GM21576 (cell line): ENCODE measurements around the gene DDR2.
"Not testable (repeated sequence)": the region's sequence is repeated elsewhere in the genome, so short reads cannot be mapped to it uniquely, and the experiment has no call there.

Experiments
- ATAC-seq: cut with Tn5 transposase; IDR thresholded peaks from one replicate; pipeline ENCODE4 v1.9.1; 2021; ENCODE audit warnings: mild to moderate bottlenecking, moderate library complexity; ENCODE audit not compliant: unreplicated experiment

Gene DDR2

DNA sequence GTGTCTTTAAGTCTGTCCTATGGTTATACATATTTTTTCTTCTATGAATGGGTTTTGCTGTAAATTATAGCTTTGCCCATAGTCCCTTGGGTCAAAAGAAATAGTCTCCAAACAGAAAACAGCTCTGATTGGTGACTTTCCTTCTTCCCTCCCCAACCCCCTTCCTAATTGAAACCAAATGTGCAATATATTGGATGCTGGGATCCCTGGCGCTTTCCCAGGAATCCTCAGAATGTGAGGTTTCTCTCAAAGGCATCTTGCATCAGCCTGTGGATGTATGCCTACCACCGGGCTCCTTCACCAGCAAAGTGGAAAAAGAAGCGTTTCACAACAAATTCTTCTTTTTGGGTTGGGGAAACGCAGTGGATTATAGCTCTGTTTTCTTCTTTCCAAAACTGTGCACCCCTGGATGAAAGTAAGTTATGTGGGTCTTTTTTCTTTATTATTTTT, at the start of gene DDR2:
Gene DDR2 (plus strand): TSS at position 248 of the 450 bp plus-strand sequence. CDS start 86,600 bp downstream, outside the sequence.
- ATAC-seq: no peak

DNA sequence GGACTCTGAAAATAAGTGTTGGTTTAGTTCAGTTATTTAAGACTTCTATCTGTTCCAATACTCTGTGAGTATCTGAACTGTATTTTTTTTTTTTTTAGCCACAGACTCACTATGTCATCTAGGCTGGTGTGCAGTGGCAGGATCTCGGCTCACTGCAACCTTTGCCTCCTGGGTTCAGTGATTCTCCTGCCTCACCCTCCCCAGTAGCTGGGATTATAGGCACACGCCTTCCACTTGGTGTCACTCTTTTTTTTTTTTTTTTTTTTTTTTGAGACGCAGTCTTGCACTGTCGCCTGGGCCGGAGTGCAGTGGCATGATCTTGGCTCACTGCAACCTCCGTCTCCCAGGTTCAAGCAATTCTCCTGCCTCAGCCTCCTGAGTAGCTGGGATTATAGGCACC, 49.4 kb upstream of the DDR2 start:
- ATAC-seq: not testable (repeated sequence)

DNA sequence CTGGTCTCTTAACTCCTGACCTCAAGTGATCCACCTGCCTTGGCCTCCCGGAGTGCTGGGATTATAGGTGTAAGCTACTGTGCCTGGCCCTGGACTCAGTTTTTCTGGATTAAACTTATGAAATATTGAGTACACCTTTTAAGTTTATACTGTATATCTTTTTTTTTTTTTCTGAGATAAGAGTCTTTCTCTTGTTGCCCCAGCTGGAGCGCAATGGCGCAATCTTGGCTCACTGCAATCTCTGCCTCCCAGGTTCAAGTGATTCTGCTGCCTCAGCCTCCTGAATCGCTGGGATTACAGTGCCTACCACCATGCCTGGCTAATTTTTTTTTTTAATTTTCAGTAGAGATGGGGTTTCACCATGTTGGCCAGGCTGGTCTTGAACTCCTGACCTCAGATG, 47.2 kb upstream of the DDR2 start:
- ATAC-seq: not testable (repeated sequence)

DNA sequence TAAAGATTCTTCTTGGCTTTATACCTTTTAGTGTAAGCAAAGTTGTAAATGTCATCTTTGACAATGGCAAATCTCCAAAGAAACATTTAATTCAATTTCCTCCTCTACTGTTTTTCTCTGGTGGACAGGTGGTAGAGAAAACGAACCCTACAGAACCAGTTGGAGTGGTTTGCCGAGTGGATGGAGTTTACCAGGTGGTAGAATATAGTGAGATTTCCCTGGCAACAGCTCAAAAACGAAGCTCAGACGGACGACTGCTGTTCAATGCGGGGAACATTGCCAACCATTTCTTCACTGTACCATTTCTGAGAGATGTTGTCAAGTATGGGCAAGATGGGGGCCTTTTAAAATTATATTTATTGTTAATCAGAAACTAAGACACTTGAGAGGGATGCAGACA, 44.9 kb upstream of the DDR2 start:
- ATAC-seq: no peak

DNA sequence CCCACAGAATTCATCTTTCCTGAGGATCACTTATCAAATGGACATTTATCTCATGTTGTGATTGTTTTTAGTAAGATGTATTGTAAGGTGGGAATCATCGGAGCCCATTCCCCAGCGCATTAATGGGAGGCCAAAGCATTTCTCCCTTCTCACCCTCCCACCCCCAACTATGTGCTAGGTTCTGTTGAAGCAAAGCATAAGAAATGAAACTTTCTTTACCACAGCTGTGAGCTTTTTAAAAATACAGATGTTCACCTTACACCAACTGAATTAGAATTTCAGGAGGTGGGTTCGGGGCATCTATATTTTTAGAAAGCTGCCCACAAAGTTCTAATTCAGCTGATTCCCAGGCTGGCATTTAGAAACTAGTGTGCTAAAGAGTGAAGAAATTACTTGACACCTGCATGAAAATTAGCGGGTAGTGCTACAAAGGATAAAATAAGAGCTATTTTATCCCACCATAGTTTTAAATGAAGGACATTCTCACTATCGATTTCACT, 44.5 kb upstream of the DDR2 start:
- ATAC-seq: no peak

- ATAC-seq: no peak
Measured at GRCh38 chr1:162590101-162590500, 42.2 kb upstream of the DDR2 start.

DNA sequence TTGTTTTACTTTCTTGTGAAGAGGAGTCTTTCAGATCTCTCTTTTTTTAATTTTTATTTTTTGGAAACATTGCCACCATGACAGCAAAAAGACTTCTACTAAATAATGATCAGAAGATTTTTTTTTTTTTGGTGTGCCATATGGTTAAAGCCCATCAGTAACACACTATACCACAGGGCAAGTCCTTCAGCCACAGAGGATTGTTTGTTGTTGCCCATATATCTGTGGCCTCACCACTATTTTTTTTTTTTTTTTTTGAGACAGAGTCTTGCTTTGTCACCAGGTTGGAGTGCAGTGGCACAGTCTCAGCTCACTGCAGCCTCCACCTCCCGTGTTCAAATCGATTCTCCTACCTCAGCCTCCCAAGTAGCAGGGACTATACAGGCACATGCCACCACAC, 41.6 kb upstream of the DDR2 start:
- no peak for ATAC-seq

- no peak for ATAC-seq
Measured at GRCh38 chr1:162596514-162597170, 35.6 kb upstream of the DDR2 start.

- ATAC-seq: no peak
Measured at GRCh38 chr1:162599451-162599850, 32.8 kb upstream of the DDR2 start.

DNA sequence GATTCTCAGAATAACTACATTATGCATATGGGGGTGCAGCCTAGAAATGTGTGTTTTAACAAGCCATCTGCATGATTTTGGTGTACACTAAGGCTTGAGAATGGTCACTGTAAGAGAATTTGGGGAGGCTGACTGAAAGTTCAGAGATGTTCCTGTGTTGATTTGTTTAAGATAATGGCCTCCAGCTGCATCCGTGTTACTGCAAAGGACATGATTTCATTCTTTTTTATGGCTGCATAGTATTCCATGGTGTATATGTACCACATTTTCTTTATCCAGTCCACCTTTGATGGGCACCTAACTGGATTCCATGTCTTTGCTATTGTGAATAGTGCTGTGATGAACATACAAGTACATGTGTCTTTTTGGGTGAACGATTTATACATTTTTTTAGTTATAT, 29.1 kb upstream of the DDR2 start:
- ATAC-seq: not testable (repeated sequence)

GRCh38 chr1:162605225-162605927, 26.9 kb upstream of the DDR2 start:
- ATAC-seq: no peak

- no peak for ATAC-seq
Measured at GRCh38 chr1:162609306-162609705, 23.0 kb upstream of the DDR2 start.

GRCh38 chr1:162612606-162613400, 19.5 kb upstream of the DDR2 start:
- ATAC-seq: no peak

- no peak for ATAC-seq
Measured at GRCh38 chr1:162616848-162617247, 15.4 kb upstream of the DDR2 start.

- no peak for ATAC-seq
Measured at GRCh38 chr1:162617513-162617912, 14.8 kb upstream of the DDR2 start.

DNA sequence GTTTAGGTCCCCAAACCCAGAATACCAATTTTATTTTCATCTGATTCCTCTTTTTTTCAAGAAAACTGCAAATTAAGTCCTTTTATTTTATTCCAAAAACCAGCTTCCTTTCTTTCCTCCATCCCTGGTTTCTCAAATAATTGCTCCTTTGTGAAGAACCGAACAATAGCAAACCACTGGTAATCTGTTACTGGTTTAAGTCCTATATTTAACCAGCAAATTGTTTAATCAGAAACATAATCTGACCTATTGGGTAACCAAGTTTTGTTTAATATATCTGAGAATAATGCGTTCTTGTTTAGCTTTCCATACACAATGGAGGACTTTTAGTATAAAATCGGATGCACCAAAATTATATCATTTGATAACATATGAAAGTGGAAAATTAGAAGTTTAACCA, 13.2 kb upstream of the DDR2 start:
- no peak for ATAC-seq

GRCh38 chr1:162621256-162621655, 11.0 kb upstream of the DDR2 start:
- no peak for ATAC-seq

DNA sequence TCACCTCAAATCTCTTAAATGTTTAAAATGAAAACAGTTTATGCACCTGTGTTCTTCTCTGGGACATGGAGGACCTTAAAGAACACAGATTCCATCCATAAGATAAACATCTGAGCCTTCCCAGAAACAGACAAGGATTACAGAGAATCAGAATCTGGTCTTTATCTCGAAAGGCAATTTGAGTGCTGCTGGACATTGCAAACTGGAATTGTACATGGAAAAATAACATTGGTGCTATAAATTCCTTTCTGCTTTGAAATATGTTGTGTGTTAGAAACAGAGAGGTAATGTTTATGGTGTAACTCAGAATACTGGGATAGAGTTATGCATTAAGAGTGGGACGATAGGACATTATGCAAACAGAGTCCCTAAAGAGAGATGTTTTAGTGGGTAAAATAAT, 6.6 kb upstream of the DDR2 start:
- no peak for ATAC-seq

- no peak for ATAC-seq
Measured at GRCh38 chr1:162626094-162626493, 6.2 kb upstream of the DDR2 start.

DNA sequence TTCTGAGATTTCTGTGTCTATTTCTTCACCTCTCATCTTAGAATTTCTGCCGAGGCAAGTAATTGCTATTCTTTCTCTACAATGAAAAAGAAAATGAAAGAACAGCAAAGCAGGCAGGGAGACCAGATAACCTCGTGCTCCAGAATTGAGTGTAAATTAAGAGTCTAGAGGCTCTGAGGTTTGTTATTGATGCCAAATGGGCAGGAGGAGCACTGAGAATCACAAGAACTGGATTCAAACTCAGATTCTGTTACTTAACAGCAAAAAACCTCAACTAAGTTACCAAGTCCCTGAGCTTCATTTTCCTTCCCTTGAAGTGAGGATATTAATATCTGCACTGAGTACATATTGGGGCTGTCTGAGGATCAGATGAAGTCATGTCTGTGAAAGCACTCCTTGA, 5.5 kb upstream of the DDR2 start:
- no peak for ATAC-seq

DNA sequence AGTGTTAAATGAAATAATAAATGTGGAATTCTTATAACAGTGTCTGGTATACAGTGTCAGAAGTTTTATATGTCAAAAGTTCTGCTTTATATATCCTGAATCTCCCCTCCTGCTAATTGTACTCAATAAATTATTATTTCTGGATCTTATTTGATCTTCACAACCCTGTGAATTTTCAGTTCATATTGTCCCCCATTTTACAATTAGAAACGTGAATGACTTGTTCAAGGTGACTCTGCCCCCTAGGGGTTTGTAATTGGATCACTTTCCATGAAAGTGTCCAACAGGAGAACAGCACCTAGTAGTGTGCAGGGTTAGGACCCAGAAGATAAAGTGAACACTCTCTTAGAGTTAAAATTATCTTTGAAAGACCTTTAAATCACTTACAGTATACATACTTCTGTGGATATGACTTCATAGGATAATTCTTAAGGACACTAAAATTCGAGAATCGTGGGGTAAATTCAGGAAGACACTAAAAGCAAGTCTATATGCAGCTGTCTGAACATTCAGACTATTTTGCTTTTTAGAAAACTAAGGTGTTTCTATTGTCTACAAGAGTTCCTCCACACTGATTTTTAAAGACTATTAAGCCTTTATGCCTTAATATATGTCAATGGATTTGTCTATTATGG, 4.5 kb upstream of the DDR2 start:
- ATAC-seq: no peak
